HG02840 (cell line): ENCODE data around the gene MYO18B.
"Not testable (repeated sequence)": the region's sequence is repeated elsewhere in the genome, so short reads cannot be mapped to it uniquely, and the experiment has no call there.

Experiments used
- ATAC-seq: cut with Tn5 transposase; IDR thresholded peaks from one replicate; pipeline ENCODE4 v1.9.1; 2021; ENCODE audit warnings: mild to moderate bottlenecking, moderate library complexity, moderate number of reproducible peaks; ENCODE audit not compliant: unreplicated experiment, low FRiP score

The MYO18B gene

DNA sequence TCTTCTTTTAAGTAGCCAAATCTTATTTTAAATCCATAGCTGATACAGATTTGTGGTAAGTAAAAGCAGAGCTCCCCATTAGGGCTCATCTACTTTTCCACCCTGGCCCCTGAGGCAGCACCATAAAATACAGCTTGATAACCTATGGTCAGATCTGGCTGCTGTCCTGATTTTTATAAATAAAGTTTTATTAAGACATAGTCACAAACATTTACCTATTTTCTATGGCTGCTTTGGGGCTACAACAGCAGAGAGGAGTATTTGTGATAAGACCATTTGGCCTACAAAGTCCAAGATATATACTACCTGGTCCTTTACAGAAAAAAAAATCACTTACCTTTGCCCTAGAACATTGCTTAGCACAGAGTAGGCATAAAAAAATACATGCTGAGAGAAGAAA lies 227.3 kb downstream of the MYO18B start:
- ATAC-seq, result no peak

DNA sequence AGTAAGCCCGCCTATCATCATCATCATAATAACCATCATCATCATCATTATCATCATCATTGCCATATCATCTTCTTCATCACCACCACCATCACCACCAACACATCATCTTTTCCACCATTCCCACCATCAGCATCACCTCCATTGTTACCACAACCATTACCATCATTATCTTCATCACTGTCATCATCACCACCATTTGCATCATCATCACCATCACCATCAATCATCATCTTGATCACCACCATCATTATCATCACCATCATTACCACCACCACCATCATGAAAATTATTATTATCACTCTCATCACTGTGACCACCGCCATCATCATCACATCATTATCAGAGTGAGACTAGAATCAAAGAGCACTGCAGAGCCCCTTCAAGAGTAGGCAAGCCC lies 227.9 kb downstream of the MYO18B start:
- no peak for ATAC-seq

DNA sequence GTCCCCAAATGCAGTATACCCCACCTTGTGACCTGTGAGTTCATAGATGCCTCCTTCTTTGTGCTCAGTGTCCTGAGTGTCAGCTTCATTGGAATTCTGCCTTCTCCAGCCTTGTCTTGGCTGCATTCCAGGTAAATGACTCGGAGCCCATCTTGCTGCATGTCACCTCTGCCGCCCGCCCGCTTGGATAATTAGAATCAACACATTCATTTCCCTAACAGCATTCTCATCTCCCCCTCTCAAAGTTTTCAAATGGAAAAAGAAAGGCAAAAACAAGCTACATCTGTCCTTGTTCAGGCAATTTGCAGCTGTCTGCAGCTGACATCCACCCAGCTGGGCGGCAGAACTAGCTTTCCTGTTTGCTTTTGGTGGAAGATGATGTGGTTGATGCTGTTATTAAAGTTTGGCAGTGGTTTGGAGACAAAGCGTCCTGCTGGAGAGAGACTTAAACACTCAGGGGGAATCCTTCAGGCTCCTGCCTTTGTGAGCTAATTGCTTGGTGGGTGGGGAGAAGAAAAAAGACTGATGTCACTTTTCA lies 228.5 kb downstream of the MYO18B start:
- ATAC-seq, result no peak

DNA sequence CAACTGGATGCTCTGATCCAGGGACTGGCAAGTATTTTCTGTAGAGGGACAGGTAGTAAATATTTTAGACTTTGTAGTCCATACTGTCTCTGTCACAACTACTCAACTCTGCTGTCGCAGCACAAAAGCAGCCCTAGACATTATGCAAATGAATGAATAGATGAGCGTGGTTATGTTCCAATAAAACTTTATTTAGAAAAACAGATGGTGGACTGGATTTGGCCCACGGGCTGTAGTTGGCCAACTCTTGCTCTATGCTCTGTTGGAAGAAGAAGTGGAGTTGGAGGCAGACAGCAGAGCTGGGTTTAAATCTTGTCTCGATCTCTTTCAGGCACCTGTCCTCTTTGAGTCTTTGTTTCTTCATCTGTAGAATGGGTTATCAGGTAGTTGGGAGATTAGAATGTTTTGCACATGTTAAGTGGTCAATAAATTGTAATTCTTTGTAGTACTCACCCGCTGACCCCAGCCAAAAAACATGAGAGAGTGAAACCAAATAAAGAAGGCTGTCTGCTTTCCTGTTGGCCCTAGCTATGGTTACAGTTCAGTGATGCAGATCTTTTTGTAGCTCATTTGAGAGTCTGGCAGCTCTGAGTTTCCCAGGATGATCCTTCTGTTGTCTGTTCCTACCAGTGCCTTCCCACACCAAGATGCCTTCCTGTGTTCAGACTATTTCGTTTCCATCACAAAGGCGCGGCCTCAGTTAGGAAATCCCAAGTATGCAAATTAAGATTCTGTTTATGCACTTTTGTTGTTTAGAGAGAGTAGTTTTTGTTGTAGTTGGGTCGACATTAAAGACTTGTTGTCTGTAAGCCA lies 229.2 kb downstream of the MYO18B start:
- ATAC-seq, result no peak

DNA sequence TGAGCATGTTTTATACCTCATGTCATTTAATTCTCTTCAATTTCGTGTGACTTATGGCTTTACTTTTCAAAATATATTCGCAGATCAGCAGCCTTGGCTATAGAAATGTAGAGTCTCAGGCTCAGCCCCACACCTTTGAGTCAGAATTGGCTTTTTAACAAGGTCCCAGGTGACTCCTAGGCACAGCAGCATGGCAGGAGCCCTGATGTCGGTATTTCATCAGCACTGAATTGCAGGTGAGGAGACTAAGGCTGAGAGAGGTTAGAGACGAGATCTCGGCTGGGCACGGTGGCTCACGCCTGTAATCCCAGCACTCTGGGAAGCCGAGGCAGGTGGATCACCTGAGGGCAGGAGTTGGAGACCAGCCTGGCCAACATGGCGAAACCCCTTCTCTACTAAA lies 230.4 kb downstream of the MYO18B start:
- ATAC-seq, result no peak

DNA sequence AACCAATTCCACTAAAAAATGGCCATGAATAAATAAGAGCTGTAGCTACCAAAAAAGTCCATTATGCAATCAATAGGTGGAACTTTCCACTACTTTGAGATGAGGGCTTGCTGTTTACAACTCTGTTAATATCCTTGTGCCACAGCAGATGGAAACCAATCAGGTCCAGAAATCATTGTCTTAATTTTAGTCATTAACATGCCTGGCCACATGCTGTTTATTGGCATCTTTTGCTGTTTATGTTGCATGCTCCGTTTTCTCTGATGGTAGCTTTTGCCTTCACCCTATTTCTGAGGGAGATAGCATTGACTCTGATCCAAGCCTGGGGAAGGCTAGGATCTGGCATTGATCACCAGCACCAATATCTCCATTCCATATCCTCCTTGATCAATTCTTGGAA lies 234.4 kb downstream of the MYO18B start:
- ATAC-seq, result no peak

DNA sequence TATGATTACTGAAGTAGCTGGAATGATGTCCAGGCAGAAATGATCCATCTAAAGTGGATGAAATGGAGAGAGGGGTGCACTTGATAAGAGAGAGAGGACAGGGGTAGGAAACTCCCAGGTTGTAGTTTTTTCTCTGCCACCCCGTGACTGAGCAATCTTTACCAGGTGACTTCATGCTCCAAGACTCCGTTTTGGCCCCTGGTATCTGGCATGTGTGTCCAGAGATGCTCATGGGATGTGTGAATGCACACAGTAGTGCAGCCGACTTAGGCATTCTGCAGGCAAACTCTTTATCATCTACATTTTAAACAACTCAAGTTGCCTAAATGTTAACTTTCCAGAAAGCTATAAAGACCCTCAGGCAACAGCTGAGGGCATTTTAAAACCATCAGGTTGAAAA lies 238.0 kb downstream of the MYO18B start:
- no peak for ATAC-seq

DNA sequence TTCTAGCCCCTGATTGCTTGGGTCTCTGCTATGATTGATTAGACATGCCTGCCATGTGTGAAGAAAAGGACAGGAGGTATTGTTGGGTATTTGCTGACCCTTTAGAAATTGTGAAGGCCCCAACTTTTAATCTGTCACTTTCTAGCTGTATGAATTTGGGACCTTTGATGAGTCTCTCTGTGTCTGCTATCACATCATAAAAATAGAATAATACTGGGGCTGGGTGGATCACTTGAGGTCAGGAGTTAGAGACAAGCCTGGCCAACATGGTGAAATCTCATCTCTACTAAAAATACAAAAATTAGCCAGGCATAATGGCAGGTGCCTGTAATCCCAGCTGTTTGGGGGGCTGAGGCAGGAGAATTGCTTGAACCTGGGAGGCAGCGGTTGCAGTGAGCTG lies 242.9 kb downstream of the MYO18B start:
- ATAC-seq, result not testable (repeated sequence)

DNA sequence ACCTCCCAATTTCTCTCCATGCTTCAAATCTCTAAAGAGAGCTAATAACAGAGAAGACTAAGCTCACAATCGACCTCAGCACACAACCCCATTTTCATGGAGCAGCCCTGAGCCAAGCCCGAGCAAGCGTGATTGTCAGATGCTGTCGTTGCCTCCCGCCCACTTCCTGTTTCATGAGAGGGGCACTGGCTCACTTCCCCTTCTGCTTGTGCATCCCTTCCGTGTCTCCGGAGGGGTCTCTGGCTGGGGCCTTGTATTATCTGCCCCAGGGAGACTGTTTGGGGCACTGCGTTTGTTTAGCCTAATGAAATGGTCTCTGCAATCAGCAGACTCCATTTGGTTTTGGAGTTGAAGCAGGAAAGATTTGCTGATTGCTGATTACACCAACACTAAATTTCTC lies 246.0 kb downstream of the MYO18B start:
- ATAC-seq, result no peak

DNA sequence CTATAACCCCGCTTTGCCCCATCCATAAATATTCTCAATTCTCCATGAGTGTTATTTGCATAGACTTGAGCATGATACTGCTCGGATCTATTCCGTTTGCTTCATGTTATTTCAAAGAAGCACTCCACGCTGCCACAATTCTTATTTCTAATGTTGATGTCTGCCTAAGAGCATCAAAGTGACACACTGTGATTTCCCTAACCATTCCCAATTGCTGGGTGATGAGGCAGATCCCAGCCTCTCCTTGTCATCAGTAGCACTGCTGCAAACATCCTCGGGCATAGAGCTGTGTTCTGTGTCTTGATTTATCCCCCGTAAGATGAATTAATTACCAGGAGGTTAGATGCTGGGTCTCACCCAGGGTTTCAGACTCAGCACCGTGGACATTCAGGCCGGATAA lies 249.0 kb downstream of the MYO18B start:
- no peak for ATAC-seq

DNA sequence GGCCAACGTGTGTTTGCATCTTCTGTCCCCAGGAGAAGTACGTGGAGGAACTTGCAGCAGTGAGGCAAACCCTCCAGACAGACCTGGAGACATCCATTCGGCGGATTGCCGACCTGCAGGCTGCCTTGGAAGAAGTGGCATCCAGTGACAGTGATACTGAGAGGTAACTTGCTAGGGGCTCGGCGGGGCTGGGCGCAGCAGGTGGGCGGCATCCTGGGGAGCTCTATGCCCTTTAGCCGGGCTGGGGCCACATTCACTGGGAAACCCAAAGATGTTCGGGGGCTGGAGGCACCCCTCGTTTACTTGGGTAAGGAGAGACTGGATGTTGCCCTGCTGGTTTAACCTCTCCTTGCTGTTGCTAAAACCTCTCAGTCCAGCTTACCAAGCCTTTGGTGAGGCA lies 250.3 kb downstream of the MYO18B start:
- no peak for ATAC-seq

DNA sequence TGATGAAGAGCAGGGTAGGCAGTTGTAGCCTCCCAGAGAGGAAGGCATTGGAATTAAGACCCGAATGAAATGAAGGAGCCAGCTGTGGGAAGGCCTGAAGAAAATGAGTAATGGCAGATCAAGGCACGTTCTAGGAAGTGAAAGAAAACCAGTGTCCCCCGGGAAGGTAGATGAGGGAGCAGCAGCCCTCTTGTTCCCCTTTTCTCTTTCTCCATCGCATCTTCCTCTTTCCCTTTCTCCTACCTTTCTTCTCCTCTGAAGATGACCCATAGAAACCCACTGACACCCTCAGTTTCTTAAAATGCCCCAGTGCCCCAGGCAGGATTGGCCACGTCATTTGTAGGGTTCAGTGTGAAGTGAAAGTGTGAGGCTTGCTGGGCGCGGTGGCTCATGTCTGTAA lies 254.7 kb downstream of the MYO18B start:
- no peak for ATAC-seq

DNA sequence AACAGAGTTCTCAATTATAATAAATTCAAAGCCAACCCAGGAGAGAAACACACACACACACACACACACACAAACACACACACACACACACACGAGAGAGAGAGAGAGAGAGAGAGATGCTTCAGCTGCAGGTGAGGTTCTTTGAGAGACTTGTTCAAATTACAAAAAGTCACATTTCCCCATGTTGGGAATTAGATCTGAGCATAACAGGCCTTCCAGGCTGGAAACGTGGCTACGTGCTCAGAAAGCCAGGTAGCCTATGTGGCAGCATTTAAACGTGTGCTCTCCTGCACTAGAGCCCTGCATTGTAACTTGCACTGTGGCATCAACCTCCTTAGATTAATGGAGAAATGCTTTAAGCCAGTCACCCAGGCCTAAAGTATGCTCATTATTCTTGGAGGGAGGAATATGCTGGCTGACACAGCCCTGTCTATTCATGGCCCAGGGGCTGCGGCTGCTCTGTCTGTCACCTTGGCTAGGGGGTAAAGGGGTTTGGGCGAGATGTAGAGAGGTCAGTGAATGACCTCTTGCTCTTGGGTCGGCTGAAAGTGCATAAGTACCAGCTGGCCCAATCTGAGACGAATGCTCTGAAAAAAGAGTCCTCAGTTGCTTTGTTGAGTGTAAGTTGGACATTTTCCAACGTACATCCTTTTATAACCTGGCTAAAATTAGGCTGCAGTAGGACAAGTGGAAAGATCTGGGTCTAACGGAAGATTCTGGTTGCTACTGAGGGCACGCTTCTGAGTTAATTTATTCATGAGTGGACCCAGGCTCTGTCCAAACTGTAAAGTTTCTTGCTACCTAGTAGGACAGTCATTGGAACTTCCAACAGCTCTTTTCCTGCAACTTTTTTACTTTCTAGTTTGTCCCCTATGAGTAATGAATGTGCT lies 256.1 kb downstream of the MYO18B start:
- ATAC-seq, result no peak

DNA sequence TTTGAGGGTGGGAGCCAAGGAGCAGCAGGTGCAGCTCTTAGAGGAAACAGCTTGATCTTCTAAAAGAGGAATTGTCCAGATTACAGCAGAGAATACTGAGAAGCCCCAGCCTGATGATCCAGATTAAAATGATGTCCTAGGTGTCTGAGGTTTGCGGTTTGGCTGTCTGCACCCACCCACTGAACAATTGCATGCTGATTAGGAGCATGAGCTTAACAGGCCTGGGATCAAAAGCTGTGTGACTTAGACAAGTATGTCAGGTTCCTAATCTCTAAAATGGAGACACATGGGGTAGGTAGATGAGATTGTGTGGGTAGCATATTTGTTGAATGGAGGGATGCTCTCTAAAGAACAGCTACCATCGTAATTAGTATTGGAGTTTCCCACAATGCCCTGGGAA lies 260.5 kb downstream of the MYO18B start:
- ATAC-seq, result no peak

DNA sequence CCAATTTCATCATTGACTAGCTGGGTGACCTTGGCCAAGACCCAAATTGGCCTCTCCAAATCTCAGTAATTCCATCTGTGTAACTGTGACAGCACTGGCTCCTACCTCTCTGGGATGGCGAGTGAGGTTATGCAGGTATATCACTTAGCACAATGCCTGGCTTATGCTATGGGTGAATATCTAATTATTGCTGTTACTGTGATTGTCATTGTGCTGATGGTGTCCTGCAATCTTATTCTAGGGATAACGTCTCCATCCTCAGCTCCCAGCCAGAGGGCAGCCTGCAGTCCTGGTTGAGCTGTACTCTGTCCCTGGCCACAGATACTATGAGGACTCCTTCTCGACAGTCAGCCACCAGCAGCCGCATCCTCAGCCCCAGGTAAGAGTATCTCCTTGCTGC lies 262.5 kb downstream of the MYO18B start:
- ATAC-seq, result no peak

DNA sequence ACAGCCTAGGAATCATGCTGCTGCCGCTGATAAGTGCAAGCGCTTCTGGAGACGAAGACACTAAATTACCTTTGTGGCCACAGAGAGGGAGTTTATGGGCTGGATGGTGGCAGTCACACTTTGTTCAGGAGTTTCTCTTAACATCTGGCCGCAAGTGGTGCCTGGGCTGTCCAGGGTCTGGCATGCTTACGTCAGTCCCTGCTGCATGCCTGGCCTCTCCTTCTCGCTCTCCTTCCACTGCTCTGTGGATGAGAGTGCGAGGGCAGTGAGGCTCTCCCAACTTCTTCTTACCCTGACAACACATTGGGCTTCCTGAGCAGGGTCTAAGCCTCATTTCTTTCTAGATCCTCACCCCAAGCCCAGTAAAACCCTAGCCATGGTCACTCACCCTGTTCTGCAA lies 266.6 kb downstream of the MYO18B start:
- ATAC-seq, result no peak

DNA sequence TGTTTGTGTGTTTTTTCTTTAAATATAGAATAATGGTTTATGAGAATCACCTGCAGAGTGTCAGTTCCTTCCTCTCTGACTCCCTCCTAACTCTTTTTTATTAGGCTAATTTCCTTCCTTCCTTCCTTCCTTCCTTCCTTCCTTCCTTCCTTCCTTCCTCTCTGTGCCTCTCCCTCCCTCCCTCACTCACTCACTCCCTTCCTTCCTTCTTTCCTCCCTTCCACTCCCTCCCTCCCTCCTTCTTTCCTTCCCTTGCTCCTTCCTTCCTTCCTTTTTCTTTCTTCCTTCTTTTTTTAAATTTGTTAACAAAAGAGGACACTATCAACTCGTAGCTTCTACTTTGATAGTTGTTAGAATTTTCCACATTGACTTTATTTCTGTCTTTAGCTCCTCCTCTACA lies 274.9 kb downstream of the MYO18B start:
- no peak for ATAC-seq

DNA sequence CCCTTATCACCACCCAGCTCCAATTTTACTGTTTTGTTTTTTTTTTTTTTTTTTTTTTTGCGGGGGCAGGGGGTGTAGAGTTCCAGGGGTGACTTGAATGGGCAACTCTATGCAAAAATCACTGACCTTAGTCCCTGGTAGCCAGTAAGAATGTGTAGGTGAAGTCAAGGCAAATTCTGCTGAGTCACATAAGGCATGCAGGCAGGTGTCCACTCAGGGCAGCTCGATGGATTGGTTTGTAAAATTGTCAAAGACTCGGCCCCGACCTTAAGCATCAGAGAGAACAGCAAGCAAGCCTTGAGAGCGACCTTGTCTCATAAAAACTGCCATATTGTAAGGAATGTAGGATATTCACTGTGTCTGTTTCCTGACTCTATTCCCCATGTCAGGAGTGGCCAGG lies 275.9 kb downstream of the MYO18B start:
- ATAC-seq, result no peak

DNA sequence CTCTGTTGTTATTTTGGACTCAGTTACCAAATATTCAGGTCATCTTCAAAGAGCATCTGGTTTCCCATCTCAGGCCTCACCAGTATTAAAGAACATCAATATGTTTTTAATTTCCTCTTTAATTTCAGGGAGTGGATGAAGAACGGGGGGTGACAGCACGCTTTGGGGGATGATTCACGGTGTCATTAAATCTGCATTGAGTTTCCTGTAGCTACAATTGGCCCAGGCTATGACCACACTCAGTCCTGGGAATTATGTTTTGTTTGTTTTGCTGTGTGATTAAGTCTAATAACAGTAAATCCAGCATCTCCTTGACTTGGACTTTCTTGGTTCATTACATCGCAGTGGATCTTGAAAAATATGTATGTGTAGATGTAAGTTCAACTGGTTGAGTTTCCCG lies 277.6 kb downstream of the MYO18B start:
- ATAC-seq, result no peak

DNA sequence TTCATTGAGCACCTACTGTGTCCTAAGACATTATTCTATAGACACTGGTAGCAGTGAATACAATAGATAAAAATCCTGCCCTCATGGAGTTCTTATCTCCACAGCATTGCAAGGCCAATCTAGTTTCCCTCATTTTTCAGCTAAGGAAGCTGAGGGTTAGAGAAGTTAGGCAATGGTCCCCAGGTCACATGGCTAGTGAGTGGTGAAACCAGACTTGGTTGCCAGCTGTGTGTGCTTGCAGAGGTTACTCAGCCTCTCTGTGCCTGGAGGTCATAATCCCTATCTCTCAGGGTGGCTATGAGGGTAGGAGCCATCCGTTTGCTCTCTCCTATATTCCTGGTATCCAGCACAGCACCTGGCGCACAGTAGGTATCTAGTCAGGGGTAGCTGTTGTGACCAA lies 279.5 kb downstream of the MYO18B start:
- ATAC-seq, result no peak

DNA sequence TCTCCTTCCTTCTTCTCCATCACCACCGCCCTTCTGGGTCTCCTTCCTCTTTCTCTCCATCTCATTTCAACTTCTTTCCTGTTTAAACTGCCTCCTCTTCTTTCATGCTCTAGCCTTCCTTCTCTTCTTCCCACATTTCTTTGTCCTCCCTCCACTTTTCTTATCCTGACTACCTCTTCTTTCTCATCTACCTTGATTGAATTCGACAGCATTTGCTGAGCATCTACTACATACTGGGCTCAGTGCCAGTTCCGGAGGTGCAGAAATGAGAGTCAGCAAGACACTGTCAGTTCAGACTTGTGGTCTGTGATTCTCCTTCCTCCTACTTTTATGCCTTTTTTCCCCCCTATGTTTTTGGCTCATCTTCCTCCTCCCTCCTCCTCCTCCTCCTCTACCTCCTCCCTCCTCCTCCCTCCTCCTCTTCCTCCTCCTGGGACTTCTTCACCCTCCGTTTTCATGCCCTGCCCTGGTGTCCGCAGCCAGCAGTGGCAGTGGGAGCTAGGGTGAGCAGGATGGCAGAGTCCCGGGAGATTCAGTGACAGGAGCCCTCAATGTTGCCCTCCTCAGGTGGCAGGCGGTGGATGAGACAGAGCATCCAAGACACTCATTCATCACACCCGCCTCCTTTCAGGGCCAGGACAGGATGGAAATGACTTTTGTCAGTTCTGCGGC lies 281.3 kb downstream of the MYO18B start:
- ATAC-seq, result no peak
